Measurements from ENCODE around the gene SBF1. TPM values are rescaled to one million over a fixed set of nuclear protein-coding genes. Genes with fewer than 3 reads are reported as not detected.

Gene SBF1
- polyA plus RNA-seq, 1 donor (not counting 4 experiments of a cell fraction or from before 2014, with no cell fraction given) = 16.2 TPM

DNA sequence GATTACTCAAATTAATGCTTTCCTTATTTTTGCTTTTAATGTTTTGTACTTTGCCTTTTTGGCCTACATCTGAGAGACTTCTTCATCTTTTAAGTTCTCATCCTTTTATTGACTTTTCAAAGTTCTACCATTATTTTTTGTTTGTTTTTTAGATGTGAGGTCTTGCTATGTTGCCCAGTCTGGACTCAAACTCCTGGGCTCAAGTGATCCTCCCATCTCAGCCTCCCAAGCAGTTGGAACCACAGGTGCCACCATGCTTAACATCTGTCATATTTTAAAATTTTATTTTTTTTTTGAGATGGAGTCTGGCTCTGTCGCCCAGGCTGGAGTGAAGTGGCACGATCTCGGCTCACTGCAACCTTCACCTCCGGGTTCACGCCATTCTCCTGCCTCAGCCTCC lies 73.9 kb downstream of the SBF1 start:
- no peak for DNase-seq (ENCODE audit: low read depth, low spot score)
- Histone ChIP-seq H2AFZ (ENCODE audit: control insufficient read depth, low read length) (no peak overlapping the region), H3K4me1 (ENCODE audit: control insufficient read depth, extremely low read depth, insufficient read depth, low read length) (no peaks in the 10 kb centered on the region), H3K27me3 (ENCODE audit: control insufficient read depth, extremely low read depth, insufficient read depth, low read length) (no peaks in the 10 kb centered on the region), H3K9me1 (ENCODE audit: control insufficient read depth, extremely low read depth, insufficient read depth, low read length) (no peaks in the 10 kb centered on the region), H3K4me3 (ENCODE audit: control insufficient read depth in 2 of 3, extremely low read depth in 1 of 3, insufficient read depth in 2 of 3, low read depth in 1 of 3, low read length in 3 of 3) (no peak overlapping the region), H3K9ac (ENCODE audit: control insufficient read depth, extremely low read depth, insufficient read depth, low read length) (no peak overlapping the region), H3K9me3 (ENCODE audit: control insufficient read depth, low read depth, low read length) (no peaks in the 10 kb centered on the region), H3K79me2 (ENCODE audit: control insufficient read depth, insufficient read depth, low read length) (peaks cover 8% of the 10 kb centered on the region), H3K36me3 (ENCODE audit: control insufficient read depth in 2 of 2, extremely low read depth in 1 of 2, insufficient read depth in 2 of 2, low read length in 2 of 2) (peaks cover 6 to 17% of the 10 kb centered on the region in 2 experiments), H3K4me2 (ENCODE audit: control insufficient read depth, extremely low read depth, insufficient read depth, low read depth, low read length) (no peak overlapping the region), H4K20me1 (ENCODE audit: control insufficient read depth, extremely low read depth, insufficient read depth, low read length) (no peaks in the 10 kb centered on the region), H3K27ac (ENCODE audit: control insufficient read depth, insufficient read depth, low read length) (no peak overlapping the region)
- no peak for FAIRE-seq
- TF ChIP-seq EZH2 (IDR thresholded peaks at IDR 0.05; ENCODE audit: low read length) = no peak
- TF ChIP-seq, protein P1, sequence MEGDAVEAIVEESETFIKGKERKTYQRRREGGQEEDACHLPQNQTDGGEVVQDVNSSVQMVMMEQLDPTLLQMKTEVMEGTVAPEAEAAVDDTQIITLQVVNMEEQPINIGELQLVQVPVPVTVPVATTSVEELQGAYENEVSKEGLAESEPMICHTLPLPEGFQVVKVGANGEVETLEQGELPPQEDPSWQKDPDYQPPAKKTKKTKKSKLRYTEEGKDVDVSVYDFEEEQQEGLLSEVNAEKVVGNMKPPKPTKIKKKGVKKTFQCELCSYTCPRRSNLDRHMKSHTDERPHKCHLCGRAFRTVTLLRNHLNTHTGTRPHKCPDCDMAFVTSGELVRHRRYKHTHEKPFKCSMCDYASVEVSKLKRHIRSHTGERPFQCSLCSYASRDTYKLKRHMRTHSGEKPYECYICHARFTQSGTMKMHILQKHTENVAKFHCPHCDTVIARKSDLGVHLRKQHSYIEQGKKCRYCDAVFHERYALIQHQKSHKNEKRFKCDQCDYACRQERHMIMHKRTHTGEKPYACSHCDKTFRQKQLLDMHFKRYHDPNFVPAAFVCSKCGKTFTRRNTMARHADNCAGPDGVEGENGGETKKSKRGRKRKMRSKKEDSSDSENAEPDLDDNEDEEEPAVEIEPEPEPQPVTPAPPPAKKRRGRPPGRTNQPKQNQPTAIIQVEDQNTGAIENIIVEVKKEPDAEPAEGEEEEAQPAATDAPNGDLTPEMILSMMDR (optimal IDR thresholded peaks at IDR 0.05 in 1 of 3, IDR thresholded peaks at IDR 0.05 in 1 of 3, conservative IDR thresholded peaks at IDR 0.05 in 1 of 3; ENCODE audit: extremely low read depth in 1 of 3, insufficient read depth in 2 of 3, low read length in 3 of 3) = no peak
- dilution Hi-C loops (cut with MboI; ENCODE audit: extremely low pct_ligation_motif_present, low sequenced_read_pairs) = no loop called here

DNA sequence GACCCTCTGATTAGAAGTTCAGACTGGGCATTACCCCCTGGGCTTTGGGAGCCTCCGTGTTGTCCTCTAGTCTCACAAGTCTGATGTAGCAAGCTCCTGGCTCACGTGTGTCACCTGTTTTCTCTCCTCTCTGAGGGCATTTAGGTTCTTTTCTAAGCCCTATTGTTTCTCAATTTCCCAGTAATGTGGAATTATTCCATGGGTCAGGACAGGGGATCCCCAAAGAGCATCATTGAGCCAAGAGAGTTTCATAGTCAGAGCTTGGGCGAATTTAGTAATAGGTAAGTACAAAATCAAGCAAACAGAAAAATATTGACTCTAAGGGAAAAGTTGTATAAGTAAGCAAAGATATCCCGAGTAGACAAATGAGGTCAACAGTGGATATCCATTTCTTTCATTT lies 74.4 kb downstream of the SBF1 start:
- Histone ChIP-seq H3K4me3 (ENCODE audit: control insufficient read depth in 2 of 3, extremely low read depth in 1 of 3, insufficient read depth in 2 of 3, low read depth in 1 of 3, low read length in 3 of 3) (no peak overlapping the region), H3K79me2 (ENCODE audit: control insufficient read depth, insufficient read depth, low read length) (peaks cover 8% of the 10 kb centered on the region), H3K27me3 (ENCODE audit: control insufficient read depth, extremely low read depth, insufficient read depth, low read length) (no peaks in the 10 kb centered on the region), H3K36me3 (ENCODE audit: control insufficient read depth in 2 of 2, extremely low read depth in 1 of 2, insufficient read depth in 2 of 2, low read length in 2 of 2) (peaks cover 6 to 17% of the 10 kb centered on the region in 2 experiments), H3K4me2 (ENCODE audit: control insufficient read depth, extremely low read depth, insufficient read depth, low read depth, low read length) (no peak overlapping the region), H3K4me1 (ENCODE audit: control insufficient read depth, extremely low read depth, insufficient read depth, low read length) (no peaks in the 10 kb centered on the region), H2AFZ (ENCODE audit: control insufficient read depth, low read length) (no peak overlapping the region), H3K9me3 (ENCODE audit: control insufficient read depth, low read depth, low read length) (no peaks in the 10 kb centered on the region), H4K20me1 (ENCODE audit: control insufficient read depth, extremely low read depth, insufficient read depth, low read length) (no peaks in the 10 kb centered on the region), H3K27ac (ENCODE audit: control insufficient read depth, insufficient read depth, low read length) (no peak overlapping the region), H3K9me1 (ENCODE audit: control insufficient read depth, extremely low read depth, insufficient read depth, low read length) (no peaks in the 10 kb centered on the region), H3K9ac (ENCODE audit: control insufficient read depth, extremely low read depth, insufficient read depth, low read length) (no peak overlapping the region)
- DNase-seq (ENCODE audit: low read depth, low spot score) (no peak), FAIRE-seq (no peak)
- dilution Hi-C loops (cut with MboI; ENCODE audit: extremely low pct_ligation_motif_present, low sequenced_read_pairs) = no loop called here
- TF ChIP-seq, protein P1 (optimal IDR thresholded peaks at IDR 0.05 in 1 of 3, IDR thresholded peaks at IDR 0.05 in 1 of 3, conservative IDR thresholded peaks at IDR 0.05 in 1 of 3; ENCODE audit: extremely low read depth in 1 of 3, insufficient read depth in 2 of 3, low read length in 3 of 3) = no peak
- no peak for TF ChIP-seq EZH2 (IDR thresholded peaks at IDR 0.05; ENCODE audit: low read length)

Data from keratinocyte (primary cell).